HCT116 (cell line): ENCODE results near the gene HUWE1. TPM values are rescaled to one million over a fixed set of nuclear protein-coding genes. Genes with fewer than 3 reads are reported as not detected.

ENCODE experiments used
- ATAC-seq: fragments of 200-7000 bp; cut with Tn5 transposase; 2 replicates; pipeline ENCODE4 v1.9.1; 2020; ENCODE audit warnings: mild to moderate bottlenecking, moderate library complexity
- BruUV-seq: library from RNA; stranded (reverse); fragments of 400-500 nt; replicated peaks from 2 replicates; lab custom pipeline; 2021; lab: Mats Ljungman, UMichigan
- CTCF ChIA-PET: fragments of 300-600 bp; sonication (Branson Sonifier 250); formaldehyde crosslinking; loops from one replicate; lab custom pipeline; 2021; ENCODE audit warnings: antibody characterized with exemption; lab: Charles Lee
- POLR2A ChIA-PET: fragments of 300-600, 350-600 bp; sonication (Branson Sonifier 250); formaldehyde crosslinking; loops from one replicate; lab custom pipeline; 2021; ENCODE audit warnings: antibody characterized with exemption; lab: Charles Lee
- RAD21 ChIA-PET, 2 experiments: fragments of 300-600 bp; sonication (Branson Sonifier 250); formaldehyde crosslinking; loops; one replicate each; lab custom pipeline; 2023; ENCODE audit warnings: low total read pairs in 2 of 2; ENCODE audit not compliant: uncharacterized antibody in 2 of 2, unreplicated experiment in 2 of 2, low non-redundant PET in 1 of 2; lab: Charles Lee
- DNase-seq: peaks from one replicate; pipeline ENCODE4 v3.0.0-alpha.2; 2010; ENCODE audit warnings: low read depth, low spot score
- H2AFZ ChIP-seq: fragments of 200-600 bp; shearing (Covaris generic), sonication (generic); 2 replicates; pipeline ENCODE4 v1.6.1; 2017; ENCODE audit warnings: low read depth, mixed run types, mixed read lengths, antibody characterized with exemption, low read length; ENCODE audit not compliant: poor library complexity, severe bottlenecking
- H3K27ac ChIP-seq: 2 replicates; pipeline ENCODE4 v1.5.1; 2012; ENCODE audit warnings: low read depth, low read length
- H3K27me3 ChIP-seq: fragments of 200-600 bp; sonication (generic); 2 replicates; pipeline ENCODE4 v1.6.1; 2016; ENCODE audit warnings: mixed run types, low read length, mixed read lengths; ENCODE audit not compliant: insufficient read depth
- H3K36me3 ChIP-seq, 2 experiments: fragments of 200-500 bp in 1 of 2; fragments of 200-600 bp in 1 of 2; sonication (Bioruptor generic) in 1 of 2; sonication (generic) in 1 of 2; 2 replicates each; pipeline versions ENCODE4 v1.5.1 to v1.6.1; 2014 to 2016; ENCODE audit warnings: low read length in 2 of 2, inconsistent platforms in 1 of 2, mixed read lengths in 1 of 2, mixed run types in 1 of 2; ENCODE audit not compliant: insufficient read depth in 2 of 2, control insufficient read depth in 1 of 2
- H3K4me1 ChIP-seq, 2 experiments: fragments of 200-600 bp in 1 of 2; sonication (generic) in 1 of 2; 2 replicates each; pipeline versions ENCODE4 v1.5.1 to v1.6.1; 2012 to 2017; ENCODE audit warnings: low read length in 2 of 2, inconsistent platforms in 1 of 2, mild to moderate bottlenecking in 1 of 2, mixed read lengths in 1 of 2, mixed run types in 1 of 2, moderate library complexity in 1 of 2; ENCODE audit not compliant: insufficient read depth in 2 of 2, control insufficient read depth in 1 of 2
- H3K4me2 ChIP-seq: fragments of 200-600 bp; sonication (generic); 2 replicates; pipeline ENCODE4 v1.6.1; 2017; ENCODE audit warnings: mixed run types, low read length, mixed read lengths
- H3K4me3 ChIP-seq, 2 experiments: fragments of 200-600 bp in 1 of 2; sonication (generic) in 1 of 2; replicated peaks in 1 of 2; 2 replicates each; pipeline ENCODE4 v1.5.1; 2011 to 2016; ENCODE audit warnings: low read length in 2 of 2, control low read depth in 1 of 2, low read depth in 1 of 2, mild to moderate bottlenecking in 1 of 2, mixed read lengths in 1 of 2, mixed run types in 1 of 2
- H3K79me2 ChIP-seq: fragments of 200-600 bp; sonication (generic); 2 replicates; pipeline ENCODE4 v1.6.1; 2017; ENCODE audit warnings: mild to moderate bottlenecking, mixed run types, low read length, moderate library complexity, mixed read lengths; ENCODE audit not compliant: insufficient read depth
- H3K9ac ChIP-seq: fragments of 200-600 bp; sonication (generic); 2 replicates; pipeline ENCODE4 v1.6.1; 2016; ENCODE audit warnings: low read length, mixed read lengths
- H3K9me2 ChIP-seq: fragments of 200-600 bp; sonication (generic), shearing (Covaris generic); 2 replicates; pipeline ENCODE4 v1.6.1; 2017; ENCODE audit warnings: mixed run types, mild to moderate bottlenecking, moderate library complexity; ENCODE audit not compliant: insufficient read depth
- H3K9me3 ChIP-seq, 2 experiments: fragments of 200-500 bp in 1 of 2; fragments of 200-600 bp in 1 of 2; sonication (Bioruptor generic) in 1 of 2; sonication (generic) in 1 of 2; 2 replicates each; pipeline ENCODE4 v1.6.1; 2014 to 2017; ENCODE audit warnings: low read length in 2 of 2, mixed read lengths in 2 of 2, inconsistent platforms in 1 of 2, low read depth in 1 of 2, mild to moderate bottlenecking in 1 of 2, mixed run types in 1 of 2, moderate library complexity in 1 of 2; ENCODE audit not compliant: control insufficient read depth in 1 of 2, insufficient read depth in 1 of 2
- H4K20me1 ChIP-seq: fragments of 200-600 bp; sonication (generic), shearing (Covaris generic); 2 replicates; pipeline ENCODE4 v1.6.1; 2017; ENCODE audit warnings: mixed run types, mild to moderate bottlenecking, moderate library complexity; ENCODE audit not compliant: insufficient read depth
- CBX3 ChIP-seq: IDR thresholded peaks from 2 replicates; pipeline ENCODE4 v1.6.1; 2012; ENCODE audit warnings: low read depth
- CTCF ChIP-seq, 3 experiments: fragments of 200-600 bp in 1 of 3; sonication (generic) in 1 of 3; IDR thresholded peaks in 2 of 3; conservative IDR thresholded peaks in 1 of 3; 2 replicates each; pipeline ENCODE4 v1.5.1; 2012 to 2017; ENCODE audit warnings: low read depth in 2 of 3, low read length in 2 of 3, antibody characterized with exemption in 1 of 3, borderline replicate concordance in 1 of 3, control low read depth in 1 of 3, mild to moderate bottlenecking in 1 of 3, mixed read lengths in 1 of 3, mixed run types in 1 of 3, moderate library complexity in 1 of 3; ENCODE audit not compliant: insufficient read depth in 1 of 3
- ELF1 ChIP-seq: IDR thresholded peaks from 2 replicates; pipeline ENCODE4 v1.6.1; 2012; ENCODE audit warnings: low read depth, borderline replicate concordance
- FOSL1 ChIP-seq: IDR thresholded peaks from 2 replicates; pipeline ENCODE4 v1.6.1; 2012; ENCODE audit warnings: low read depth
- POLR2A ChIP-seq: IDR thresholded peaks from 2 replicates; pipeline ENCODE4 v1.7.0; 2011; ENCODE audit warnings: borderline replicate concordance; ENCODE audit not compliant: insufficient read depth, insufficient read length; ENCODE audit errors: extremely low read depth
- RAD21 ChIP-seq: IDR thresholded peaks from 2 replicates; pipeline ENCODE4 v1.6.1; 2012; ENCODE audit warnings: low read depth, mild to moderate bottlenecking
- REST ChIP-seq: IDR thresholded peaks from 2 replicates; pipeline ENCODE4 v1.6.1; 2012; ENCODE audit warnings: low read depth
- intact Hi-C: fragments of 100-400 bp; cut with micrococcal nuclease; formaldehyde crosslinking; loops from 2 replicates; pipeline ENCODE4 v1.10.0; 2022
- total RNA-seq: library from RNA; stranded (reverse); gene quantifications from one replicate; pipeline ENCODE4 v1.2.1, GENCODE V29; 2021; ENCODE audit not compliant: unreplicated experiment

The HUWE1 gene
- total RNA-seq, 1 experiment from 2014 or later: 197 TPM

GRCh38 chrX:53580742-53581504 is 105.6 kb downstream of the HUWE1 start:
- H3K36me3 ChIP-seq: peaks cover 36 to 37% of the 10 kb centered on the region in 2 experiments; a peak in 3 of 4 replicates
- H3K27me3 ChIP-seq: no peaks in the 10 kb centered on the region
- H3K9ac ChIP-seq: no peak overlapping the region
- TF ChIP-seq ELF1: no peak
- no peak for TF ChIP-seq RAD21
- TF ChIP-seq CBX3: no peak
- TF ChIP-seq CTCF (IDR thresholded peaks at IDR 0.05 in 2 of 3, conservative IDR thresholded peaks at IDR 0.05 in 1 of 3; ENCODE audit: borderline replicate concordance in 1 of 3, insufficient read depth in 1 of 3, low read depth in 2 of 3, low read length in 2 of 3): no peak
- no peak for ATAC-seq
- H3K4me3 ChIP-seq: no peak overlapping the region
- POLR2A ChIA-PET: no interaction called here
- DNase-seq: no peak
- no peak overlapping the region for H3K27ac ChIP-seq
- H4K20me1 ChIP-seq: no peaks in the 10 kb centered on the region
- no peaks in the 10 kb centered on the region for H3K9me3 ChIP-seq
- H3K4me2 ChIP-seq: no peak overlapping the region
- H3K4me1 ChIP-seq: no peaks in the 10 kb centered on the region
- no TSS peak for BruUV-seq
- H3K9me2 ChIP-seq: no peaks in the 10 kb centered on the region
- H2AFZ ChIP-seq: no peak overlapping the region
- H3K79me2 ChIP-seq: peaks cover 12% of the 10 kb centered on the region; the same call in 1 of the 2 replicates
- CTCF ChIA-PET: no interaction called here
- RAD21 ChIA-PET: no interaction called here
- intact Hi-C loops: no loop called here

- H3K4me2 ChIP-seq: no peak overlapping the region
- ATAC-seq (no peak), DNase-seq (no peak)
- H3K4me1 ChIP-seq: no peaks in the 10 kb centered on the region
- H3K79me2 ChIP-seq: peaks cover 24% of the 10 kb centered on the region; the same call in 1 of the 2 replicates
- no peak overlapping the region for H2AFZ ChIP-seq
- H3K27ac ChIP-seq: no peak overlapping the region
- no TSS peak for BruUV-seq
- no peaks in the 10 kb centered on the region for H3K27me3 ChIP-seq
- TF ChIP-seq POLR2A (no peak), ELF1 (no peak), RAD21 (no peak), REST (no peak), FOSL1 (no peak)
- POLR2A ChIA-PET: no interaction called here
- RAD21 ChIA-PET: no interaction called here
- peaks cover 37 to 47% of the 10 kb centered on the region in 2 experiments for H3K36me3 ChIP-seq
- no peaks in the 10 kb centered on the region for H3K9me3 ChIP-seq
- CTCF ChIA-PET: no interaction called here
- H3K9ac ChIP-seq: no peak overlapping the region
- intact Hi-C loops: no loop called here
- H3K9me2 ChIP-seq: no peaks in the 10 kb centered on the region
- H4K20me1 ChIP-seq: 0 out of 2 replicates have a peak, but pooled peaks cover 3% of the 10 kb centered on the region
- H3K4me3 ChIP-seq: no peak overlapping the region
Measured at GRCh38 chrX:53571494-53571893, 115.0 kb downstream of the HUWE1 start.
